K562 (cell line): Measurements from ENCODE around the gene CLIP2. TPM values are rescaled to one million over a fixed set of nuclear protein-coding genes. Genes with fewer than 3 reads are reported as not detected.
A peak's percentile ranks its signal among the peaks of the same experiment; 100 is the strongest.

Experiments used
- ATF6 ChIP-seq: sonication (generic); formaldehyde crosslinking; IDR thresholded peaks from 2 replicates; pipeline ENCODE4 v1.4.0; 2020; ENCODE audit warnings: mild to moderate bottlenecking, missing genetic modification reagents
- CBFA2T3 ChIP-seq: fragments of 450-650 bp; IDR thresholded peaks from 2 replicates; pipeline ENCODE4 v1.6.1; 2017
- CXXC5 ChIP-seq: fragments of 250-450 bp; sonication (Bioruptor Pico); IDR thresholded peaks from 2 replicates; pipeline ENCODE4 v1.8.0; 2022; ENCODE audit warnings: inconsistent platforms, mild to moderate bottlenecking, moderate library complexity
- DPF2 ChIP-seq: fragments of 450-650 bp; IDR thresholded peaks from 2 replicates; pipeline ENCODE4 v1.6.1; 2016
- LARP7 ChIP-seq: fragments of 450-650 bp; IDR thresholded peaks from 2 replicates; pipeline ENCODE4 v1.6.1; 2016
- LEF1 ChIP-seq: fragments of 450-650 bp; IDR thresholded peaks from 2 replicates; pipeline ENCODE4 v1.6.1; 2016; ENCODE audit warnings: mild to moderate bottlenecking
- MEF2D ChIP-seq: conservative IDR thresholded peaks from 2 replicates; pipeline ENCODE4 v1.6.1; 2016; ENCODE audit warnings: low read depth, missing genetic modification characterization, missing compliant biosample characterization
- MTA1 ChIP-seq: fragments of 450-650 bp; IDR thresholded peaks from 2 replicates; pipeline ENCODE4 v1.6.1; 2017; ENCODE audit warnings: borderline replicate concordance
- MTA3 ChIP-seq: fragments of 450-650 bp; formaldehyde crosslinking; IDR thresholded peaks from 2 replicates; pipeline ENCODE4 v1.6.1; 2017; ENCODE audit warnings: mild to moderate bottlenecking, borderline replicate concordance
- MYNN ChIP-seq, 2 experiments: sonication (generic); formaldehyde crosslinking in 1 of 2; IDR thresholded peaks; 2 replicates each; pipeline versions ENCODE4 v1.5.0 to v1.6.1; 2016 to 2020; ENCODE audit warnings: antibody characterized with exemption in 1 of 2, missing genetic modification reagents in 1 of 2
- NFIC ChIP-seq: fragments of 450-650 bp; IDR thresholded peaks from 2 replicates; pipeline ENCODE4 v1.6.1; 2017; ENCODE audit warnings: mild to moderate bottlenecking, inconsistent platforms
- PRDM10 ChIP-seq: fragments of 450-650 bp; IDR thresholded peaks from 2 replicates; pipeline ENCODE4 v1.6.1; 2018; ENCODE audit not compliant: partially characterized antibody
- TCF3 ChIP-seq: sonication (generic); formaldehyde crosslinking; IDR thresholded peaks from 2 replicates; pipeline ENCODE4 v1.4.0; 2020; ENCODE audit warnings: mild to moderate bottlenecking, missing genetic modification reagents
- TEAD1 ChIP-seq, 2 experiments: fragments of 450-650 bp in 1 of 2; sonication (generic) in 1 of 2; formaldehyde crosslinking; IDR thresholded peaks; 2 replicates each; pipeline versions ENCODE4 v1.4.0 to v1.8.0; 2020 to 2022; ENCODE audit warnings: mild to moderate bottlenecking in 2 of 2, missing genetic modification reagents in 1 of 2
- ZNF764 ChIP-seq: fragments of 250-450 bp; sonication (Bioruptor Pico); IDR thresholded peaks from 2 replicates; pipeline ENCODE4 v1.4.0; 2020; ENCODE audit warnings: low read depth, mild to moderate bottlenecking, moderate library complexity
- ZSCAN29 ChIP-seq: fragments of 450-650 bp; IDR thresholded peaks from 2 replicates; pipeline ENCODE4 v1.6.1; 2017
- polyA plus RNA-seq, 8 experiments: library from polyadenylated mRNA; depleted of rRNA in 4 of 8; stranded (reverse) in 5 of 8; unstranded in 3 of 8; fragments of >200 nt; fragmentation: Nextera tagmentation in 2 of 8; fragmentation: Illumina TruSeq in 1 of 8; extraction: Ambion mirVana in 2 of 8; extraction: Trizol in 1 of 8; gene quantifications; 2 replicates each; pipeline versions ENCODE4 v1.2.1 to v1.2.3, GENCODE V29; 2011 to 2014; ENCODE audit warnings: inconsistent platforms in 1 of 8, missing spikeins in 1 of 8
- total RNA-seq, 7 experiments: library from RNA; depleted of rRNA in 6 of 7; stranded (reverse); fragments of >200 nt in 6 of 7; fragmentation: Illumina TruSeq in 2 of 7; extraction: Trizol in 2 of 7; gene quantifications; 2 replicates each; pipeline versions ENCODE4 v1.2.1 to v1.2.3, GENCODE V29; 2011 to 2021; ENCODE audit warnings: low replicate concordance in 1 of 7
- TF ChIP-seq, protein P1 (sequence below): fragments of 250-450 bp; sonication (Bioruptor Pico); IDR thresholded peaks from 2 replicates; pipeline ENCODE4 v1.8.0; 2022; ENCODE audit warnings: moderate library complexity, mild to moderate bottlenecking, inconsistent platforms
- TF ChIP-seq, protein P2 (sequence below): fragments of 450-650 bp; IDR thresholded peaks from 2 replicates; pipeline ENCODE4 v1.6.1; 2016; ENCODE audit warnings: antibody characterized with exemption

The CLIP2 gene
- total and polyA plus RNA-seq, 9 of the 15 experiments (the other 6 are each of a cell fraction or from before 2014, with no cell fraction given), result 0.07 to 5.4 (median 2.1) TPM

DNA sequence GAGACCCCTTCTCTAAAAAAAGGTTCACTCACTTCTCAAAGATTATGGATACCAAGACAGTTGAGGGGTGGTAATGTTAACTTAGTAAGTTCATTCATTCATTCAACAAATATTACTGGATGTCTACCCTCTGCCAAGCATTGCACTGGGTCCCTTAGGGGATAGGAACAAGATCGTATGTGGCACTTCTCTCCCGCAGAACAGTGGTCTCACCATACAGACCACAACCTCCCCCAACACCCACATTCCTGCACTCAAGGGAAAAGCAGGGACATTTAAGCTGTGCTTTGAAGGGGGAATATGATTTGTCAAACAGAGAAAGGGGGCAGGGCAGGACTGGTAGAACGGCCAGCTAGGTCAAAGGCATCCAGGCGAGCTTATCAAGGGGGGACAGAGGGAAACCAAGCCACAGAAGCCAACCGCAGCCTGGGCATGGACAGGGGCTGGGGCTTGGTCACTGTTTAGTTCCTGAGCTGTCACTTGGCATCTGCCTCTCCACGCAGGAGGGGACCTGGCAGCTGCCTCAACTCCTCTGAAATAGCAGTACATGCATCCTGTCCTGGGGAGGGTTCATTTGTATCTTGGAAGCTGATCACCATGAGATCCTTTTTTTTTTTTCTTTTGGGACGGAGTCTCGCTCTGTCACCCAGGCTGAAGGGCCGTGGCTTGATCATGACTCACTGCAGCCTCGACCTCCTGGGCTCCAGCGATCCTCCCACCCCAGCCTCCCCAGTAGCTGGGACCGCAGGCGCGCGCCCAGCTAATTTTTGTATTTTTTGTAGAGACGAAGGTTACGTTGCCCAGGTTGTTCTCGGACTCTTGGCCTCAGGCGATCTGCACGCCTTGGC is 949 bp upstream of the CLIP2 start (continued):
- TF ChIP-seq, protein P1, sequence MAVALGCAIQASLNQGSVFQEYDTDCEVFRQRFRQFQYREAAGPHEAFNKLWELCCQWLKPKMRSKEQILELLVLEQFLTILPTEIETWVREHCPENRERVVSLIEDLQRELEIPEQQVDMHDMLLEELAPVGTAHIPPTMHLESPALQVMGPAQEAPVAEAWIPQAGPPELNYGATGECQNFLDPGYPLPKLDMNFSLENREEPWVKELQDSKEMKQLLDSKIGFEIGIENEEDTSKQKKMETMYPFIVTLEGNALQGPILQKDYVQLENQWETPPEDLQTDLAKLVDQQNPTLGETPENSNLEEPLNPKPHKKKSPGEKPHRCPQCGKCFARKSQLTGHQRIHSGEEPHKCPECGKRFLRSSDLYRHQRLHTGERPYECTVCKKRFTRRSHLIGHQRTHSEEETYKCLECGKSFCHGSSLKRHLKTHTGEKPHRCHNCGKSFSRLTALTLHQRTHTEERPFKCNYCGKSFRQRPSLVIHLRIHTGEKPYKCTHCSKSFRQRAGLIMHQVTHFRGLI (CRISPR knock-in tag), result no peak
- no peak for TF ChIP-seq NFIC
- no peak; the same call in 1 of the 2 replicates for TF ChIP-seq LARP7
- TF ChIP-seq ZNF764 (CRISPR knock-in tag), result no peak
- TF ChIP-seq TCF3 (CRISPR knock-in tag), result peak; percentile 67
- TF ChIP-seq, protein P2, sequence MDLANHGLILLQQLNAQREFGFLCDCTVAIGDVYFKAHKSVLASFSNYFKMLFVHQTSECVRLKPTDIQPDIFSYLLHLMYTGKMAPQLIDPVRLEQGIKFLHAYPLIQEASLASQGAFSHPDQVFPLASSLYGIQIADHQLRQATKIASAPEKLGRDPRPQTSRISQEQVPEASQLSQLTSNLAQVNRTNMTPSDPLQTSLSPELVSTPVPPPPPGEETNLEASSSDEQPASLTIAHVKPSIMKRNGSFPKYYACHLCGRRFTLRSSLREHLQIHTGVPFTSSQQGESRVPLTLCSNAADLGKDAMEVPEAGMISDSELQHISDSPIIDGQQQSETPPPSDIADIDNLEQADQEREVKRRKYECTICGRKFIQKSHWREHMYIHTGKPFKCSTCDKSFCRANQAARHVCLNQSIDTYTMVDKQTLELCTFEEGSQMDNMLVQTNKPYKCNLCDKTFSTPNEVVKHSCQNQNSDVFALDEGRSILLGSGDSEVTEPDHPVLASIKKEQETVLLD, result 0 out of 2 replicates have a peak, but pooled peaks have one; percentile 15
- peak; percentile 97 for TF ChIP-seq PRDM10
- 0 out of 2 replicates have a peak, but pooled peaks have one; percentile 43 for TF ChIP-seq MYNN (IDR thresholded peaks at IDR 0.05)
- TF ChIP-seq MYNN (CRISPR knock-in tag; IDR thresholded peaks at IDR 0.05), result no peak
- TF ChIP-seq ATF6, result no peak
- TF ChIP-seq DPF2, result peak; percentile 58; the same call in 1 of the 2 replicates
- 0 out of 4 replicates have a peak, but pooled peaks of 1 of the 2 experiments have one; percentile 28 for TF ChIP-seq TEAD1 (CRISPR knock-in tag; IDR thresholded peaks at IDR 0.05)
- no peak for TF ChIP-seq MTA3
- TF ChIP-seq MTA1, result 0 out of 2 replicates have a peak, but pooled peaks have one; percentile 36
- TF ChIP-seq MEF2D (tag), result no peak
- TF ChIP-seq LEF1, result 0 out of 2 replicates have a peak, but pooled peaks have one; percentile 30
- TF ChIP-seq CBFA2T3, result peak; percentile 59
- no peak for TF ChIP-seq CXXC5 (CRISPR knock-in tag)
- TF ChIP-seq ZSCAN29, result no peak
